Measurements from ENCODE around the gene FMO5. TPM values are rescaled to one million over a fixed set of nuclear protein-coding genes. Genes with fewer than 3 reads are reported as not detected.

Gene FMO5
- polyA plus RNA-seq, 1 donor from 2014 or later, result not detected

DNA sequence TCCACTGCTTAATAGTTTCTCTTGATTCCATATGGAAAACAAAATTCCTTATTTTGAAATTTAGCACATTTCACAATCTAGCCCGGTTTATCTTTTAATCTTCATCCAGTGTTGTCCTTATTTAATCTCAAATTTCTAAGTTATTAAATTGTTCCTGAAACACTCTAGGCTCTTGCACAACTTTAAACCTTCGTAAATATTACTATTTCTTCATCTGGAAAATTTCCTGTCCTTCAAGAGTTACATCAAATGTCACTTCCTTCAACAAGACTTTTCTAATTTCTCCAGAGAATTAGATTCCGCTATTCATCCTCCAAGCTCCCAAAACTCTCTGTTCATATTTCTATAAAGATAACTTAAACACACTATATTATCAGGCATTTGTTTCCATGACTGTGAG lies 6.5 kb downstream of the FMO5 start:
- H3K27ac ChIP-seq (ENCODE audit: low read length), result no peak overlapping the region
- no peaks in the 10 kb centered on the region for H3F3A ChIP-seq (ENCODE audit: insufficient read depth, low read length, poor library complexity, severe bottlenecking)
- H3K9me3 ChIP-seq (ENCODE audit: low read length), result no peaks in the 10 kb centered on the region

DNA sequence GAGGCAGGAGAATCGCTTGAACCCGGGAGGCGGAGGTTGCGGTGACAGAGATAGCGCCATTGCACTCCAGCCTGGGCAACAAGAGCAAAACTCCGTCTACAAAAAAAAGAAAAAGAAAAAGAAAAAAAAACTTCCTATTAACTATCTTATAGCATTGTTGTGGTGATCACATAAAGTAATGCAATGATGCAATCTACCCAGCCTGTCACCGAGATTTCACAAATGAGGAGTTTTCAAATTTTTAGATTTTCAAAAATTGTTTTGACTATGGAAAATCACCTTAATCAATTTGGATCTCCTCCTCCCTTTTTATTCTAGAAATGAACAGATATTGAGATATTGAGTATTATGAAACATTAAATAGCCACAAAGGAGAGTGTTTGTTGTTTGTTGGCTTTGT lies 8.0 kb downstream of the FMO5 start:
- H3K4me2 ChIP-seq (ENCODE audit: low read length), result no peak overlapping the region
- H3F3A ChIP-seq (ENCODE audit: insufficient read depth, low read length, poor library complexity, severe bottlenecking), result no peaks in the 10 kb centered on the region
- no peaks in the 10 kb centered on the region for H4K20me1 ChIP-seq (ENCODE audit: insufficient read depth)
- no peak overlapping the region for H2AFZ ChIP-seq (ENCODE audit: low read depth, low read length)
- no peak overlapping the region for H3K27ac ChIP-seq (ENCODE audit: low read length)
- no peaks in the 10 kb centered on the region for H3K9me2 ChIP-seq (ENCODE audit: insufficient read depth, low read length)
- no peak overlapping the region for H3K9ac ChIP-seq (ENCODE audit: low read length)
- no peaks in the 10 kb centered on the region for H3K36me3 ChIP-seq (ENCODE audit: insufficient read depth, low read length)
- H3K4me3 ChIP-seq (ENCODE audit: low read length), result no peak overlapping the region
- H3K79me2 ChIP-seq (replicated peaks; ENCODE audit: insufficient read depth, low read length), result no peaks in the 10 kb centered on the region
- no peaks in the 10 kb centered on the region for H3K9me3 ChIP-seq (ENCODE audit: low read length)
- H3K27me3 ChIP-seq (ENCODE audit: insufficient read depth, low read depth, low read length), result no peaks in the 10 kb centered on the region
- no peak for TF ChIP-seq EZH2 (IDR thresholded peaks at IDR 0.05; ENCODE audit: borderline replicate concordance, insufficient read depth, low read length, poor library complexity, severe bottlenecking)
- no peak for TF ChIP-seq RAD21 (conservative IDR thresholded peaks at IDR 0.05)
- TF ChIP-seq, protein P1, sequence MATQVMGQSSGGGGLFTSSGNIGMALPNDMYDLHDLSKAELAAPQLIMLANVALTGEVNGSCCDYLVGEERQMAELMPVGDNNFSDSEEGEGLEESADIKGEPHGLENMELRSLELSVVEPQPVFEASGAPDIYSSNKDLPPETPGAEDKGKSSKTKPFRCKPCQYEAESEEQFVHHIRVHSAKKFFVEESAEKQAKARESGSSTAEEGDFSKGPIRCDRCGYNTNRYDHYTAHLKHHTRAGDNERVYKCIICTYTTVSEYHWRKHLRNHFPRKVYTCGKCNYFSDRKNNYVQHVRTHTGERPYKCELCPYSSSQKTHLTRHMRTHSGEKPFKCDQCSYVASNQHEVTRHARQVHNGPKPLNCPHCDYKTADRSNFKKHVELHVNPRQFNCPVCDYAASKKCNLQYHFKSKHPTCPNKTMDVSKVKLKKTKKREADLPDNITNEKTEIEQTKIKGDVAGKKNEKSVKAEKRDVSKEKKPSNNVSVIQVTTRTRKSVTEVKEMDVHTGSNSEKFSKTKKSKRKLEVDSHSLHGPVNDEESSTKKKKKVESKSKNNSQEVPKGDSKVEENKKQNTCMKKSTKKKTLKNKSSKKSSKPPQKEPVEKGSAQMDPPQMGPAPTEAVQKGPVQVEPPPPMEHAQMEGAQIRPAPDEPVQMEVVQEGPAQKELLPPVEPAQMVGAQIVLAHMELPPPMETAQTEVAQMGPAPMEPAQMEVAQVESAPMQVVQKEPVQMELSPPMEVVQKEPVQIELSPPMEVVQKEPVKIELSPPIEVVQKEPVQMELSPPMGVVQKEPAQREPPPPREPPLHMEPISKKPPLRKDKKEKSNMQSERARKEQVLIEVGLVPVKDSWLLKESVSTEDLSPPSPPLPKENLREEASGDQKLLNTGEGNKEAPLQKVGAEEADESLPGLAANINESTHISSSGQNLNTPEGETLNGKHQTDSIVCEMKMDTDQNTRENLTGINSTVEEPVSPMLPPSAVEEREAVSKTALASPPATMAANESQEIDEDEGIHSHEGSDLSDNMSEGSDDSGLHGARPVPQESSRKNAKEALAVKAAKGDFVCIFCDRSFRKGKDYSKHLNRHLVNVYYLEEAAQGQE (IDR thresholded peaks at IDR 0.05; ENCODE audit: borderline replicate concordance), result no peak
- TF ChIP-seq MXI1 (conservative IDR thresholded peaks at IDR 0.05; ENCODE audit: poor library complexity, severe bottlenecking), result no peak
- no peak for TF ChIP-seq TAF1 (IDR thresholded peaks at IDR 0.05; ENCODE audit: low read depth)
- TF ChIP-seq EP300 (conservative IDR thresholded peaks at IDR 0.05; ENCODE audit: poor library complexity, severe bottlenecking), result no peak
- no peak for TF ChIP-seq POLR2AphosphoS5 (IDR thresholded peaks at IDR 0.05)
- TF ChIP-seq SMC3 (conservative IDR thresholded peaks at IDR 0.05; ENCODE audit: poor library complexity), result no peak

More for the DNA sequence above, 6.5 kb downstream of the FMO5 start:
- Histone ChIP-seq H4K20me1 (ENCODE audit: insufficient read depth) (no peaks in the 10 kb centered on the region), H2AFZ (ENCODE audit: low read depth, low read length) (no peak overlapping the region), H3K4me2 (ENCODE audit: low read length) (no peak overlapping the region), H3K27me3 (ENCODE audit: insufficient read depth, low read depth, low read length) (no peaks in the 10 kb centered on the region), H3K9ac (ENCODE audit: low read length) (no peak overlapping the region), H3K79me2 (replicated peaks; ENCODE audit: insufficient read depth, low read length) (no peaks in the 10 kb centered on the region), H3K36me3 (ENCODE audit: insufficient read depth, low read length) (no peaks in the 10 kb centered on the region), H3K4me3 (ENCODE audit: low read length) (no peak overlapping the region), H3K9me2 (ENCODE audit: insufficient read depth, low read length) (no peaks in the 10 kb centered on the region)
- TF ChIP-seq EP300 (conservative IDR thresholded peaks at IDR 0.05; ENCODE audit: poor library complexity, severe bottlenecking) (no peak), TAF1 (IDR thresholded peaks at IDR 0.05; ENCODE audit: low read depth) (no peak), MXI1 (conservative IDR thresholded peaks at IDR 0.05; ENCODE audit: poor library complexity, severe bottlenecking) (no peak), POLR2AphosphoS5 (IDR thresholded peaks at IDR 0.05) (no peak), EZH2 (IDR thresholded peaks at IDR 0.05; ENCODE audit: borderline replicate concordance, insufficient read depth, low read length, poor library complexity, severe bottlenecking) (no peak)
- TF ChIP-seq, protein P1 (IDR thresholded peaks at IDR 0.05; ENCODE audit: borderline replicate concordance), result no peak
